ENCODE data around the gene PCLO. TPM values are rescaled to one million over a fixed set of nuclear protein-coding genes. Genes with fewer than 3 reads are reported as not detected.

Gene PCLO
- polyA plus RNA-seq, 1 donor (not counting 4 experiments of a cell fraction or from before 2014, with no cell fraction given), result 1.8 TPM

- Histone ChIP-seq H3K9ac (ENCODE audit: control insufficient read depth, extremely low read depth, insufficient read depth, low read length) (no peak overlapping the region), H3K36me3 (ENCODE audit: control insufficient read depth in 2 of 2, extremely low read depth in 1 of 2, insufficient read depth in 2 of 2, low read length in 2 of 2) (no peaks in the 10 kb centered on the region), H2AFZ (ENCODE audit: control insufficient read depth, low read length) (no peak overlapping the region), H3K27ac (ENCODE audit: control insufficient read depth, insufficient read depth, low read length) (no peak overlapping the region), H3K4me3 (ENCODE audit: control insufficient read depth in 2 of 3, extremely low read depth in 1 of 3, insufficient read depth in 2 of 3, low read depth in 1 of 3, low read length in 3 of 3) (no peak overlapping the region), H3K9me1 (ENCODE audit: control insufficient read depth, extremely low read depth, insufficient read depth, low read length) (no peaks in the 10 kb centered on the region), H3K79me2 (ENCODE audit: control insufficient read depth, insufficient read depth, low read length) (no peaks in the 10 kb centered on the region), H4K20me1 (ENCODE audit: control insufficient read depth, extremely low read depth, insufficient read depth, low read length) (no peaks in the 10 kb centered on the region), H3K4me2 (ENCODE audit: control insufficient read depth, extremely low read depth, insufficient read depth, low read depth, low read length) (no peak overlapping the region), H3K9me3 (ENCODE audit: control insufficient read depth, low read depth, low read length) (no peaks in the 10 kb centered on the region), H3K4me1 (ENCODE audit: control insufficient read depth, extremely low read depth, insufficient read depth, low read length) (no peaks in the 10 kb centered on the region), H3K27me3 (ENCODE audit: control insufficient read depth, extremely low read depth, insufficient read depth, low read length) (no peaks in the 10 kb centered on the region)
- FAIRE-seq (no peak), DNase-seq (ENCODE audit: low read depth, low spot score) (no peak)
- TF ChIP-seq CTCF (optimal IDR thresholded peaks at IDR 0.05 in 1 of 3, IDR thresholded peaks at IDR 0.05 in 1 of 3, conservative IDR thresholded peaks at IDR 0.05 in 1 of 3; ENCODE audit: extremely low read depth in 1 of 3, insufficient read depth in 2 of 3, low read length in 3 of 3) (no peak), EZH2 (IDR thresholded peaks at IDR 0.05; ENCODE audit: low read length) (no peak)
- dilution Hi-C loops (cut with MboI; ENCODE audit: extremely low pct_ligation_motif_present, low sequenced_read_pairs), result no loop called here
Measured at GRCh38 chr7:83130623-83131545, 31.8 kb downstream of the PCLO start.

GRCh38 chr7:83130191-83130590, 32.5 kb downstream of the PCLO start:
- H3K9me3 ChIP-seq (ENCODE audit: control insufficient read depth, low read depth, low read length), result no peaks in the 10 kb centered on the region
- no peak for TF ChIP-seq CTCF (optimal IDR thresholded peaks at IDR 0.05 in 1 of 3, IDR thresholded peaks at IDR 0.05 in 1 of 3, conservative IDR thresholded peaks at IDR 0.05 in 1 of 3; ENCODE audit: extremely low read depth in 1 of 3, insufficient read depth in 2 of 3, low read length in 3 of 3)
- TF ChIP-seq EZH2 (IDR thresholded peaks at IDR 0.05; ENCODE audit: low read length), result no peak
- no peak for FAIRE-seq
- H3K79me2 ChIP-seq (ENCODE audit: control insufficient read depth, insufficient read depth, low read length), result no peaks in the 10 kb centered on the region
- H4K20me1 ChIP-seq (ENCODE audit: control insufficient read depth, extremely low read depth, insufficient read depth, low read length), result no peaks in the 10 kb centered on the region
- H3K4me3 ChIP-seq (ENCODE audit: control insufficient read depth in 2 of 3, extremely low read depth in 1 of 3, insufficient read depth in 2 of 3, low read depth in 1 of 3, low read length in 3 of 3), result no peak overlapping the region
- DNase-seq (ENCODE audit: low read depth, low spot score), result no peak
- H2AFZ ChIP-seq (ENCODE audit: control insufficient read depth, low read length), result no peak overlapping the region
- no peaks in the 10 kb centered on the region for H3K9me1 ChIP-seq (ENCODE audit: control insufficient read depth, extremely low read depth, insufficient read depth, low read length)
- no peak overlapping the region for H3K4me2 ChIP-seq (ENCODE audit: control insufficient read depth, extremely low read depth, insufficient read depth, low read depth, low read length)
- H3K36me3 ChIP-seq (ENCODE audit: control insufficient read depth in 2 of 2, extremely low read depth in 1 of 2, insufficient read depth in 2 of 2, low read length in 2 of 2), result no peaks in the 10 kb centered on the region
- H3K9ac ChIP-seq (ENCODE audit: control insufficient read depth, extremely low read depth, insufficient read depth, low read length), result no peak overlapping the region
- dilution Hi-C loops (cut with MboI; ENCODE audit: extremely low pct_ligation_motif_present, low sequenced_read_pairs), result no loop called here
- no peaks in the 10 kb centered on the region for H3K27me3 ChIP-seq (ENCODE audit: control insufficient read depth, extremely low read depth, insufficient read depth, low read length)
- no peak overlapping the region for H3K27ac ChIP-seq (ENCODE audit: control insufficient read depth, insufficient read depth, low read length)
- H3K4me1 ChIP-seq (ENCODE audit: control insufficient read depth, extremely low read depth, insufficient read depth, low read length), result no peaks in the 10 kb centered on the region

Measured in keratinocyte (primary cell).